Keratinocyte (primary cell): ENCODE measurements around the gene PADI4.

ENCODE experiments used
- EZH2 ChIP-seq: IDR thresholded peaks from one replicate; pipeline ENCODE4 v1.6.1; 2012; ENCODE audit warnings: inconsistent platforms, mild to moderate bottlenecking, low read length, moderate library complexity
- TF ChIP-seq, protein P1 (sequence below), 3 experiments: IDR thresholded peaks in 1 of 3; conservative IDR thresholded peaks in 1 of 3; optimal IDR thresholded peaks in 1 of 3; 2 replicates in 2 of 3; 3 replicates in 1 of 3; pipeline versions ENCODE3 to v1.5.1; 2011; ENCODE audit warnings: low read length in 3 of 3, mild to moderate bottlenecking in 3 of 3, moderate library complexity in 2 of 3, control low read depth in 1 of 3, inconsistent platforms in 1 of 3; ENCODE audit not compliant: insufficient read depth in 2 of 3; ENCODE audit errors: extremely low read depth in 1 of 3

DNA sequence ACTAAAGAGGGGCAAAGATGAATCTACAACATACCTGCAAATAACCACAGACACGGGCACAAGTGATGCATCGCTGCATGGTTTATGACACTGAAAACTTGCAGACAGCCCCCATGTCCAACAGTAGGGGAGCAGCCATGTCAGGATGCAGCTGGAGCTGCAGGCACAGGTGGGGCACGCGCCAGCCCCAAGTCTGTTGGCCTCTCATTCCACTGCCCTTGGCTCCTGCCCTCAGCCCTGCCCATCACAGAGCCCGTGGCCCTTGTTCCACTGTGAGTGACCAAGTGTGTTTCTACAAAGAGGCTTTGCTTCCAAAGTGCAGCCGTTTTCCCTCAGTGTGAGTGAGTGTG lies 3.2 kb upstream of the PADI4 start:
- TF ChIP-seq, protein P1, sequence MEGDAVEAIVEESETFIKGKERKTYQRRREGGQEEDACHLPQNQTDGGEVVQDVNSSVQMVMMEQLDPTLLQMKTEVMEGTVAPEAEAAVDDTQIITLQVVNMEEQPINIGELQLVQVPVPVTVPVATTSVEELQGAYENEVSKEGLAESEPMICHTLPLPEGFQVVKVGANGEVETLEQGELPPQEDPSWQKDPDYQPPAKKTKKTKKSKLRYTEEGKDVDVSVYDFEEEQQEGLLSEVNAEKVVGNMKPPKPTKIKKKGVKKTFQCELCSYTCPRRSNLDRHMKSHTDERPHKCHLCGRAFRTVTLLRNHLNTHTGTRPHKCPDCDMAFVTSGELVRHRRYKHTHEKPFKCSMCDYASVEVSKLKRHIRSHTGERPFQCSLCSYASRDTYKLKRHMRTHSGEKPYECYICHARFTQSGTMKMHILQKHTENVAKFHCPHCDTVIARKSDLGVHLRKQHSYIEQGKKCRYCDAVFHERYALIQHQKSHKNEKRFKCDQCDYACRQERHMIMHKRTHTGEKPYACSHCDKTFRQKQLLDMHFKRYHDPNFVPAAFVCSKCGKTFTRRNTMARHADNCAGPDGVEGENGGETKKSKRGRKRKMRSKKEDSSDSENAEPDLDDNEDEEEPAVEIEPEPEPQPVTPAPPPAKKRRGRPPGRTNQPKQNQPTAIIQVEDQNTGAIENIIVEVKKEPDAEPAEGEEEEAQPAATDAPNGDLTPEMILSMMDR (optimal IDR thresholded peaks at IDR 0.05 in 1 of 3, IDR thresholded peaks at IDR 0.05 in 1 of 3, conservative IDR thresholded peaks at IDR 0.05 in 1 of 3; ENCODE audit: extremely low read depth in 1 of 3, insufficient read depth in 2 of 3, low read length in 3 of 3), result no peak
- no peak for TF ChIP-seq EZH2
